Activated CD4-positive, alpha-beta memory T cell treated with anti-CD3 and anti-CD28 coated beads, Interleukin-2, amount 10 ng/mL, durations not matched to agents 7 days and 5 days (primary cell): ENCODE results near the gene PRORP. TPM values are rescaled to one million over a fixed set of nuclear protein-coding genes. Genes with fewer than 3 reads are reported as not detected.
A peak's percentile ranks its signal among the peaks of the same experiment; 100 is the strongest.
"Not testable (repeated sequence)": the region's sequence is repeated elsewhere in the genome, so short reads cannot be mapped to it uniquely, and the experiment has no call there.

Source experiments
- CTCF ChIA-PET: fragments of 350-600 bp; sonication (Branson Sonifier 250); formaldehyde crosslinking; loops from one replicate; lab custom pipeline; 2021; ENCODE audit warnings: antibody characterized with exemption, inconsistent platforms; lab: Charles Lee
- POLR2A ChIA-PET: fragments of 350-600 bp; sonication (Branson Sonifier 250); formaldehyde crosslinking; loops from one replicate; lab custom pipeline; 2021; ENCODE audit warnings: antibody characterized with exemption; lab: Charles Lee
- DNase-seq: peaks from one replicate; pipeline ENCODE4 v3.0.0-alpha.2; 2020
- H3K27ac Mint-ChIP-seq: one replicate; pipeline ENCODE4 v1.8.0; 2021; ENCODE audit warnings: mild to moderate bottlenecking, mixed read lengths
- H3K27me3 Mint-ChIP-seq: one replicate; pipeline ENCODE4 v1.8.0; 2021; ENCODE audit warnings: mixed read lengths
- H3K36me3 Mint-ChIP-seq: one replicate; pipeline ENCODE4 v1.8.0; 2021; ENCODE audit warnings: low read depth, mixed read lengths
- H3K4me1 Mint-ChIP-seq: one replicate; pipeline ENCODE4 v1.8.0; 2021; ENCODE audit warnings: mixed read lengths
- H3K4me3 Mint-ChIP-seq: one replicate; pipeline ENCODE4 v1.8.0; 2021; ENCODE audit warnings: mild to moderate bottlenecking, mixed read lengths
- H3K9me3 Mint-ChIP-seq: one replicate; pipeline ENCODE4 v1.8.0; 2021; ENCODE audit warnings: mixed read lengths
- total RNA-seq, 2 experiments: library from RNA; stranded (reverse); gene quantifications; one replicate each; pipeline ENCODE4 v1.2.3, GENCODE V29; 2021

Gene PRORP
- total RNA-seq, 2 experiments from 2014 or later = 43.3 to 44.9 TPM

DNA sequence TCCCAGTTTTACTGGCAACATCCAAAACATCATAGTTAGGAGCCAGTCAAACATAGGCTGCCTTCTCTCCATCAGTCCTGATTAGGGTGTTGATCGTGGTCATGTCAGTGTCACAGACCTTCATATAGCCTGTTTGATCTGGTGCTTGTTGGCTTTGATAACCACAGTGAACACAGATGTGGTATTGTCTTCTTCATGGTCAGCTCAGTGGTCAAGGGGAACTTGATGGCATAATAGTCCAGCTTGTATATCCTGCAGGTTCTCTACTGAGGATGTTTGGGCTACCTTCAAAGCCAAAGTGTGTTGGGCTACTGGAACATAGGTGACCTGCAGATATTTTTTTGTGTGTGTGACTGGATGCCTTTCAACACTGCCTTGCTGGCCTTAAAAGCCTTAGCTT is 21.7 kb downstream of the PRORP start:
- no peaks in the 10 kb centered on the region for H3K9me3 Mint-ChIP-seq
- peaks cover 22% of the 10 kb centered on the region for H3K36me3 Mint-ChIP-seq
- H3K27me3 Mint-ChIP-seq = no peaks in the 10 kb centered on the region
- H3K4me1 Mint-ChIP-seq = peaks cover 3% of the 10 kb centered on the region
- H3K4me3 Mint-ChIP-seq = no peak overlapping the region
- no peak for DNase-seq
- ChIA-PET CTCF (interaction anchor here (1.6 kb wide), 1 partner anchor 11 kb away, joined by 5 read pairs; no protein-coding TSS in a partner anchor), POLR2A (no interaction called here)
- H3K27ac Mint-ChIP-seq = no peak overlapping the region

DNA sequence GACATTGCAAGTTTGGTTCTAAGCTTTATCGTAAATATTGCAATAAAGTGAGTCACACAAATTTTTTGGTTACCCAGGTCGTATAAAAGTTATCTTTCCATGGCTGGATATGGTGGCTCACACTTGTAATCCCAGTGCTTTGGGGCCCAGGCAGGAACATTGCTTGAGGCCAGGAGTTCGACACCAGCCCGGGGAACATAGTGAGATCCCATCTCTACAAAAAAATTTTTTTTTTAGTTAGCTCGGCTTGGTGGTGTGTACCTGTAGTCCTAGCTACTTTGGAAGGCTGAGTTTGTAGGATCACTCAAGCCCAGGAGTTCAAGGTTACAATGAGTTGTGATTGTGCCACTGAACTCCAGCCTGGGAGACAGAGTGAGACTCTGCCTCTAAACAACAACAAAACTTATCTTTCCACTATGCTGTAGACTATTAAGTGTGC is 24.4 kb downstream of the PRORP start:
- Mint-ChIP-seq H3K9me3 (no peaks in the 10 kb centered on the region), H3K27ac (no peak overlapping the region), H3K4me1 (peaks cover 2% of the 10 kb centered on the region), H3K4me3 (no peak overlapping the region), H3K36me3 (peaks cover 35% of the 10 kb centered on the region), H3K27me3 (no peaks in the 10 kb centered on the region)
- ChIA-PET CTCF (interaction anchor here (0.6 kb wide), 1 partner anchor 158 kb away, joined by 3 read pairs; no protein-coding TSS in a partner anchor), POLR2A (interaction anchor here (1.6 kb wide), 1 partner anchor 12 kb away, joined by 6 read pairs; no protein-coding TSS in a partner anchor)
- DNase-seq = no peak

DNA sequence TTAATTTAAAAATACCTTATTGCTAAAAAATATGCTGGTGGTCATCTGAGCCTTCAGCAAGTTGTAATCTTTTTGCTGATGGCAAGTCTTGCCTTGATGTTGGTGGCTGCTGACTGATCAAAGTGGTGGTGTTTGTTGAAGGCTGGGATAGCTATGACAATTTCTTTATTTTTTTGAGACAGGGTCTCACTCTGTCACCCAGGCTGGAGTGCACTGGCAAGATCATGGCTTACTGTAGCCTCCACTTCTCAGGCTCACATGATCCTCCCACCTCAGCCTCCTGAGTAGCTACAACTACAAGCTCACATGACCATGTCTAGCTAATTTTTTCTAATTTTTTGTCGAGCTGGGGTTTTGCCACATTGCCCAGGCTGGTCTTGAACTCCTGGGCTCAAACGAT is 24.8 kb downstream of the PRORP start:
- Mint-ChIP-seq H3K9me3 (no peaks in the 10 kb centered on the region), H3K36me3 (peaks cover 38% of the 10 kb centered on the region), H3K4me1 (peaks cover 2% of the 10 kb centered on the region), H3K4me3 (no peak overlapping the region), H3K27me3 (no peaks in the 10 kb centered on the region), H3K27ac (no peak overlapping the region)
- no peak for DNase-seq
- ChIA-PET CTCF (no interaction called here), POLR2A (no interaction called here)

DNA sequence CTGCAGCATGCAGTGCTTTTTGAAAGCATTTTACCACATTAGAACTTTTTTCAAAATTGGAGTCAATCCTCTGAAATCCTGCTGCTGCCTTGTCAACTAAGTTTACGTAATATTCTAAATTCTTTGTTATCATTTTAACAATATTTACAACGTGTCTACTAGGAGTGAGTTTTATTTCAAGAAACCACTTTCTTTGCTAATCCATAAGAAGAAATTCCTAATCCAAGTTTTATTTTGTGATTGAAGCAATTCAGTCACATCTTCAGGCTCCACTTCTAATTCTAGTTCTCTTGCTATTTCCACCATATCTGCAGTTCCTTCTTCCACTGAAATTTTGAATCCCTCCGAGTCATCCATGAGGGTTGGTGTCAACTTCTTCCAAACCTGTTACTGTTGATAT is 25.4 kb downstream of the PRORP start:
- peaks cover 38% of the 10 kb centered on the region for H3K36me3 Mint-ChIP-seq

DNA sequence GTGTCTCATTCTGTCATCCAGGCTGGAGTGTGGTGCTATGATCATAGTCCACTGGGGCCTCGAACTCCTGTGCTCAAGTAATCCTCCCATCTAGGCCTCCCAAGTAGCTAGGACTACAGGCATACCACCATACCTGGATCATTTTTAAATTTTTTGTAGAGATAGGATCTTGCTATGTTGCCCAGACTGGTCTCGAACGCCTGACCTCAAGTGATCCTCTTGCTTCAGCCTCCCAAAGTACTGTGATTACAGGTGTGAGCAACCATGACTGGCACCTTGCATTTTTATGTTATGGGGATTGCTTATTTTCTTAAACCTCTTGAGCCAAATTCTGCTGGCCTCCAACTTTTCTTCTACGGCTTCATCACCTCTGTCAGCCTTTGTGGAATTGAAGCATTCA is 26.9 kb downstream of the PRORP start:
- H3K4me1 Mint-ChIP-seq = peaks cover 8% of the 10 kb centered on the region
- H3K4me3 Mint-ChIP-seq = no peak overlapping the region
- no peak overlapping the region for H3K27ac Mint-ChIP-seq
- ChIA-PET POLR2A (interaction anchor here (1.0 kb wide), 1 partner anchor 268 kb away, joined by 3 read pairs; no protein-coding TSS in a partner anchor), CTCF (no interaction called here)
- no peak for DNase-seq
- H3K27me3 Mint-ChIP-seq = no peaks in the 10 kb centered on the region
- H3K9me3 Mint-ChIP-seq = no peaks in the 10 kb centered on the region
- peaks cover 48% of the 10 kb centered on the region for H3K36me3 Mint-ChIP-seq

More for the DNA sequence above, 25.4 kb downstream of the PRORP start:
- Mint-ChIP-seq H3K27me3 (no peaks in the 10 kb centered on the region), H3K27ac (no peak overlapping the region), H3K4me1 (peaks cover 2% of the 10 kb centered on the region), H3K9me3 (no peaks in the 10 kb centered on the region), H3K4me3 (no peak overlapping the region)
- CTCF ChIA-PET = no interaction called here
- POLR2A ChIA-PET = no interaction called here
- no peak for DNase-seq

DNA sequence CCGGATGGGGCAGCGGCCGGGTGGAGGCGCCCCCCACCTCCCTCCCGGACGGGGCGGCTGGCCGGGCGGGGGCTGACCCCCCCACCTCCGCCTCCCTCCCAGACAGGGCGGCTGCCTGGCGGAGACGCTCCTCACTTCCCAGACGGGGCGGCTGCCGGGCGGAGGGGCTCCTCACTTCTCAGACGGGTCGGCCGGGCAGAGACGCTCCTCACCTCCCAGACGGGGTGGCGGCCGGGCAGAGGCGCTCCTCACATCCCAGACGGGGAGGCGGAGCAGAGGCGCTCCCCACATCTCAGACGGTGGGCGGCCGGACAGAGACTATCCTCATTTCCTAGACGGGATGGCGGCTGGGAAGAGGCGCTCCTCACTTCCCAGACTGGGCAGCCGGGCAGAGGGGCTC is 30.2 kb downstream of the PRORP start:
- peaks cover 20% of the 10 kb centered on the region for H3K4me1 Mint-ChIP-seq
- DNase-seq = not testable (repeated sequence)

DNA sequence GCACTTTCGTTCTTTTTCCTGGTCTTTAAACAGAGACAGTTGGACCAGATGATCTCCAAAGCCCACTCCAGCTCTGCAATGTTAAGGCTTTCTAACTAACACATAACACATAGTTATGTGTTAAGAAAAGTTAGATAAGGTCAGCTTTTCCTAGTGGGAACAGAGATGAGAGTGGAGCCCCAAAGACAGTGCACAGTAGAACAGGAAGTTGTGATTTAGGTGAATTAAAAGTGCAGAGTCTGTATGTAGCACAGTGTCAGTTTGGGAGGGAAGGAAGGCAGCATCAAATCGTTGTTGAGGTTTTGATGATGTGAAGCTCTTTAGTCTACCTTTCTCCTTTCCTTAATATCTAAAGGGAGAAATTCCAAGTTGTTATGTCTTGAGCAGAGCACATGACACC is 31.7 kb downstream of the PRORP start:
- no peaks in the 10 kb centered on the region for H3K9me3 Mint-ChIP-seq
- peaks cover 26% of the 10 kb centered on the region for H3K4me1 Mint-ChIP-seq
- peaks cover 41% of the 10 kb centered on the region for H3K36me3 Mint-ChIP-seq
- POLR2A ChIA-PET = no interaction called here
- H3K4me3 Mint-ChIP-seq = no peak overlapping the region
- no peak overlapping the region for H3K27ac Mint-ChIP-seq
- CTCF ChIA-PET = interaction anchor here (1.4 to 1.5 kb wide), 2 partner anchors 10 to 14 kb away, joined by 3 to 5 read pairs; no protein-coding TSS in a partner anchor
- DNase-seq = no peak
- no peaks in the 10 kb centered on the region for H3K27me3 Mint-ChIP-seq

More for the DNA sequence above, 30.2 kb downstream of the PRORP start:
- H3K9me3 Mint-ChIP-seq, POLR2A ChIA-PET, H3K4me3 Mint-ChIP-seq, CTCF ChIA-PET, H3K27ac Mint-ChIP-seq, H3K27me3 Mint-ChIP-seq: not testable (repeated sequence)
- H3K36me3 Mint-ChIP-seq = peaks cover 43% of the 10 kb centered on the region

DNA sequence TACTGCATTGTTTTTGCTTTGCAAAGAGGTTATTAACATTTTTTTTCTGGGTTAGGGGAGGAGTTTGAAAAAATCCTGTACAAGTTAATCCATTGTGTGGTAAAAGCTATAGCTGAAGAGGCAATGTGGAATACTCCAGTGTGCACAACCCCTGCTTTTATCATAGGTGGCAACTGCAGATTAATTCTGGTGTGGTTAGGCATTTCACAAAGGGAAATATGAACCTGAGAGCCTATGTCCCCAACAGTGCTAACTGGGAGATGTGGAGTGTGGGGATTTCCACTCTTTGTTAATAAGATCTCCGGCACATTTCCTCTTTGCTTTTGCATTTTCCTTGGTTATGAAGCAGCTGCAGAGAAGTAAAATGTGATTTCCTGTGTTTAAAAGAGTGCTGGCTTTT is 33.6 kb downstream of the PRORP start:
- H3K4me1 Mint-ChIP-seq = peaks cover 43% of the 10 kb centered on the region
- no peaks in the 10 kb centered on the region for H3K9me3 Mint-ChIP-seq
- H3K36me3 Mint-ChIP-seq = peaks cover 47% of the 10 kb centered on the region
- H3K4me3 Mint-ChIP-seq = no peak overlapping the region
- DNase-seq = no peak
- POLR2A ChIA-PET = no interaction called here
- H3K27ac Mint-ChIP-seq = peak overlapping the region; percentile 47
- H3K27me3 Mint-ChIP-seq = no peaks in the 10 kb centered on the region
- CTCF ChIA-PET = interaction anchor here (1.0 to 1.8 kb wide), 2 partner anchors 14 to 33 kb away, joined by 4 to 5 read pairs; no protein-coding TSS in a partner anchor

DNA sequence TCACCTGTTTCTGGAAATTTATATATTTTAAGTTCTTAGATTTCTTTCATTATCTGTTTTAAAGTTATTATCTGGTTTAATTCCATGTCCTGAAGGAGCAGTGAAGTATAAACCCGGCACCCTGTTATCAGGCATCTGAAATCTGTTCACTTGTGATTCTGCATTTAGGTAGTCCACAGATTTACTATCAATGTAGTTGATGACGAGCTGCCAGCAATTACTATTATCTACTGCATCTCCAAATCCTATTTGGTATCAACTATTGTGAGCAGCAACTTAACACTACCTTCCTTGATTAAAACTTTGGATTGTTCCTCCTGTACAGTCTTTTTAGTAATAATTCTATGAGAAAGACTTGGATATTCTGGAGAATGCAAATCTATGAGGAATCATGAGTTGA is 36.1 kb downstream of the PRORP start:
- ChIA-PET CTCF (interaction anchor here (1.0 kb wide), 1 partner anchor 24 kb away, joined by 3 read pairs; no protein-coding TSS in a partner anchor), POLR2A (no interaction called here)
- Mint-ChIP-seq H3K4me3 (no peak overlapping the region), H3K9me3 (no peaks in the 10 kb centered on the region), H3K27me3 (no peaks in the 10 kb centered on the region), H3K4me1 (peaks cover 54% of the 10 kb centered on the region), H3K36me3 (peaks cover 42% of the 10 kb centered on the region), H3K27ac (no peak overlapping the region)
- DNase-seq = no peak

DNA sequence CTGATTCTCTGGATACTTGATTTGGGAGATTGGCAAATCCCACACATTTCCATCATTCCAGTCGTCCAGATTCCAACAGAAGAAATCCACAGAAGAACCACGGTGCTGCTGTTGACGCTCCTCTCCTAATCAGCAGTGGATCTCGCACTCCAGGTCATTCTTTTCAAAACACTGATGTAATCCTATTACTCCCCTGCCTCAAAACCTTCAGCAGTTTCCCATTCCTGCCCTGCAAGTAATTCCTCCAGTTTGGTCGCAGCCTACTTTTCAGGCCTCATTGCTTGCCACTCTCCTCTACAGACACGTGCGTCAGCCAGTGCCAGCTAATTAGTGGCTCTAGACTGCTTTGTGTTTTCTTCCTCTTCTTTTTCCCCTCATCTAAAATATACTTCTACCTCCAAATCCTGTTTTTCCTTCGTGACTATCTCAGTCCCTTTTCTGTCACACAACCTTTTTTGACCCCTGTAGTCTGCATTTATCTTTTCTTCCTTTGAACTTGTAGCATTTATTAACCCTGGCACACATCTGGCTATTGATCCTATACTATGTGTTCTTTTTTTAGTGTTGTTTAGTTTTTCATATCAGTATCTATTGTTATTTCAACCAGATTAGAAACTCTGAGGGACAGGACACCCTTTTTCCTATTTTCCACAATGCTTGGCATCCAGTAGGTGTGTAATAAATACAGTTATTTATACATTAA is 36.8 kb downstream of the PRORP start:
- Mint-ChIP-seq H3K27me3 (no peaks in the 10 kb centered on the region), H3K36me3 (peaks cover 44% of the 10 kb centered on the region), H3K4me3 (no peak overlapping the region), H3K9me3 (no peaks in the 10 kb centered on the region), H3K4me1 (peaks cover 51% of the 10 kb centered on the region), H3K27ac (no peak overlapping the region)
- no peak for DNase-seq
- ChIA-PET POLR2A (interaction anchor here (0.5 kb wide), 1 partner anchor 173 kb away, joined by 3 read pairs; no protein-coding TSS in a partner anchor), CTCF (no interaction called here)

DNA sequence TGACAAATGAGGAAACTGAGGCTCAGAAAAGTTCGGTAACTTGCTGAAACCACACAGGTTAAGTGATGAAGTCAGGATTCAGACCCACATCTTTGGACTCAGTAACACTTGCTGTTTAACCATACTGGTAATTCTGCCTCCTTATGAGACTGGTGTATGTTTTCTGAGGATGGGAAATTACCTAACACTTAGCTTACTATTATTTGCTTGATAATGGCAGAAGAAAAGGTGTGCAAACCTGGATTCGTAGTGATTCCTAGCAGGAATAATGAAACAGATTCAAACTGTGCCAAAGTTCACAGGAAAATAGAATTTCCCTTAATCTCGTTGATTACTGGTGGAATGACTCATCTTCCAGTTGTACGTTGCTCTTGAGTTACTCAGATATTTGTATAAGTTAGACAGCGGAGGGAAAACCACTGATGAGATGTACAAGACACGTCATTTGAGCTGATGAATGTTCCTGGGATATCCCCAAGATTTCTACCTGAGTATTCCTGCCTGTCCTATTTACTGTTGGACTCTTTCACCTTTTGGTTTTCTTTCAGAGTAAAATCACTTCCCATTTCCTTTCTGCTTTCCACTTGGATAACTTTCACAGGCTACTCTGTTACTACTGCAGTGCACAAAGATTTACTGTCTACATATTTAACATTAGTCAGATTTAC is 37.5 kb downstream of the PRORP start:
- Mint-ChIP-seq H3K9me3 (no peaks in the 10 kb centered on the region), H3K27ac (peak overlapping the region; percentile 6), H3K4me1 (peaks cover 48% of the 10 kb centered on the region), H3K4me3 (no peak overlapping the region), H3K36me3 (peaks cover 45% of the 10 kb centered on the region), H3K27me3 (no peaks in the 10 kb centered on the region)
- ChIA-PET CTCF (no interaction called here), POLR2A (interaction anchor here (0.5 kb wide), 1 partner anchor 173 kb away, joined by 3 read pairs; no protein-coding TSS in a partner anchor)
- DNase-seq = no peak

DNA sequence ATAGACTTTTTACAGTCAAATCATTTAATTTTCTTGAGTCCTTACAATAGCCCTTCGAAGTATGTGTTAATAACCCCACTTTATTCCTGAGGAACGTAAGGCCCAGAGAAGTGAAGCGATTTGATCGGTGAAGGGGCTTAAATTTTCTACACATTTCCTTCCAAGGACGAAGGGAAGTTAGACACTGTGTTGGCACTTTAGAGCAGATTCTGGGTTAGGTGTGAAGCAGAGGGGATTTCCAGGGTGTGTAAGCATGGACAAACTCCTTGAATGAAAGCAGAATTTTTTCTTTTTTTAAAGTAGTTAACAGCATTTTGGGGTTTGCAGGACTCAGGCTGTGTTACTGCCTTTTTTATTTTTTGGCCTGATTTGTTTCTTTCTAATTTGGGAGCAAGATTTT is 38.9 kb downstream of the PRORP start:
- peak; percentile 17 for DNase-seq
- no peaks in the 10 kb centered on the region for H3K9me3 Mint-ChIP-seq
- peaks cover 48% of the 10 kb centered on the region for H3K36me3 Mint-ChIP-seq
- peak overlapping the region; percentile 56 for H3K27ac Mint-ChIP-seq
- ChIA-PET CTCF (no interaction called here), POLR2A (interaction anchor here (1.0 to 1.6 kb wide), 2 partner anchors 39 to 243 kb away, joined by 3 to 4 read pairs; partner anchors contain the start of genes NFKBIA and PPP2R3C)
- H3K27me3 Mint-ChIP-seq = no peaks in the 10 kb centered on the region
- H3K4me1 Mint-ChIP-seq = peaks cover 44% of the 10 kb centered on the region
- no peak overlapping the region for H3K4me3 Mint-ChIP-seq

DNA sequence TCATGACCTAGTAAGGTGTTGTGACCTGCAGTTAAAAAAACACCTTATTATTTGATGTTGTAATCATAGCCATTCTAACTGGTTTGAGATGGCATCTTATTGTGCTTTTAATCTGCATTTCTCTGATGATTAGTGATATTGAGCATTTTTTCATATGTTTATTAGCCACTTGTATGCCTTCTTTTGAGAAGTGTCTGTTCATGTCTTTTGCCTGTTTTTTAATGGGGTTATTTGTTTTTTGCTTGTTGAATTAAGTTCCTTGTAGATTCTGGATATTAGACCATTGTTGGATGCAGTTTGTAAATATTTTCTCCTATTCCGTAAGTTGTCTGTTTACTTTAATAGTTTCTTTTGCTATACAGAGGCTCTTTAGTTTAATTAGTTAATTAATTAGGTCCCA is 41.0 kb downstream of the PRORP start:
- ChIA-PET POLR2A (no interaction called here), CTCF (no interaction called here)
- H3K27ac Mint-ChIP-seq = no peak overlapping the region
- H3K9me3 Mint-ChIP-seq = no peaks in the 10 kb centered on the region
- DNase-seq = no peak
- no peaks in the 10 kb centered on the region for H3K27me3 Mint-ChIP-seq
- H3K36me3 Mint-ChIP-seq = peaks cover 63% of the 10 kb centered on the region
- no peak overlapping the region for H3K4me3 Mint-ChIP-seq
- H3K4me1 Mint-ChIP-seq = peaks cover 35% of the 10 kb centered on the region
